ENCODE results near the gene FBXW7. TPM values are rescaled to one million over a fixed set of nuclear protein-coding genes. Genes with fewer than 3 reads are reported as not detected.

Gene FBXW7
- total and polyA plus RNA-seq, 8 donors = 10.1 to 30.1 (median 17.6) TPM

GRCh38 chr4:152459326-152459725, 76.6 kb downstream of the FBXW7 start:
- no peak for FAIRE-seq
- no peak for DNase-seq
- intact Hi-C loops (cut with DNase I) = loop anchor here in 1 of 3 donors (10.0 kb wide), 1 partner anchor 185 kb away; no protein-coding TSS in a partner anchor
- H3K27ac ChIP-seq = no peak overlapping the region
- ATAC-seq = no peak
- H3K36me3 ChIP-seq = no peaks in the 10 kb centered on the region
- H3K9me3 ChIP-seq = no peaks in the 10 kb centered on the region
- no peaks in the 10 kb centered on the region for H3K27me3 ChIP-seq
- TF ChIP-seq CTCF (IDR thresholded peaks at IDR 0.05) = no peak
- WGBS, 2 donors = 82 to 98% methylated on average over 1 of the region's 1 CpG
- no peak overlapping the region for H3K4me3 ChIP-seq
- peaks cover 0 to 9% (median 8%) of the 10 kb centered on the region in 3 donors for H3K4me1 ChIP-seq

GRCh38 chr4:152458801-152459302, 77.0 kb downstream of the FBXW7 start:
- Histone ChIP-seq H3K9me3 (no peaks in the 10 kb centered on the region), H3K4me3 (no peak overlapping the region), H3K36me3 (no peaks in the 10 kb centered on the region), H3K27ac (no peak overlapping the region), H3K4me1 (peaks cover 0 to 4% (median 3%) of the 10 kb centered on the region in 3 donors), H3K27me3 (no peaks in the 10 kb centered on the region)
- intact Hi-C loops (cut with DNase I) = loop anchor here in 1 of 3 donors (10.0 kb wide), 1 partner anchor 186 kb away; no protein-coding TSS in a partner anchor
- ATAC-seq (peak in 1 of 4 donors; percentile 17), DNase-seq (no peak), FAIRE-seq (no peak)
- 91 to 94% methylated on average over 1 of the region's 1 CpG for WGBS, 2 donors
- no peak for TF ChIP-seq CTCF (IDR thresholded peaks at IDR 0.05)

DNA sequence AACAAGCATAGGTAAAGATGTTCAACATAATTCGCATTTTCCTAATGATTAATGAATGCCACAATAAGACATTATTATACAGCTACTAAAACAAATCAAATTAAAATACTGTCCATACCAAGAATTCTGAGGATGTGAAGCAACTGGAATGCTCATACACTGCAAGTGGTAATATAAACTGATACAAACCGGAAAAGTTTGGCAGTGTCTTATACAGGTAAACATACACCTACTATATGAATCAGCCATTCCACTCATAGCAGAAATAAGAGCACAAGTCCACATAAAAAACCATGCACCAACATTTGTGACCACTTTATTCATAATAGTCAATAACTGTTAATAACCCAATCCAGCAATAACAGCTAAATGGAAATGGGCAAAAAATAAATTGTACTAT, 79.3 kb downstream of the FBXW7 start:
- FAIRE-seq (no peak), DNase-seq (no peak), ATAC-seq (no peak)
- WGBS, 2 donors = 71 to 89% methylated on average over 2 of the region's 2 CpGs
- intact Hi-C loops (cut with DNase I) = loop anchor here in 1 of 3 donors (10.0 kb wide), 1 partner anchor 188 kb away; no protein-coding TSS in a partner anchor
- Histone ChIP-seq H3K27ac (no peak overlapping the region), H3K4me3 (no peak overlapping the region), H3K9me3 (no peaks in the 10 kb centered on the region), H3K27me3 (no peaks in the 10 kb centered on the region), H3K4me1 (peaks cover 0 to 3% (median 0%) of the 10 kb centered on the region in 3 donors), H3K36me3 (no peaks in the 10 kb centered on the region)
- TF ChIP-seq CTCF (IDR thresholded peaks at IDR 0.05) = no peak

DNA sequence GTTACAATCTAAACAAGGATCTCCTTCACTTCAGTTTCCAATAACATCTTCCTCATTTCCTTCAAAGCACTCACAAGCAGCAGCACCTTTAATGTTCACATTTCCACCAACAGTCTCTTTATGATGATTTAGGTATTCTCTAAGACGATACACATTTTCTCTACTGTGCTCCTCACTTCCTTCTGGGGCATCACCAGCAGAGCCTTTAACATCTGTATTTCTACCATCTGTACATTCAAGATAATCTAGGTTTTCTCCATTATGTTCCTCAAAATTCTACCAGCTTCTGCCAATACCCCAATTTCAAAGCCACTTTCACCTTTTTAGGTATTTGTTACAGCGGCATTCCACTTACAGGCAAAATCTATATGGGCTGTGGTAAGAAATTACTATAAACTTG, 80.6 kb downstream of the FBXW7 start:
- Histone ChIP-seq H3K4me1 (peaks cover 0 to 3% (median 0%) of the 10 kb centered on the region in 3 donors), H3K27ac (no peak overlapping the region), H3K9me3 (no peaks in the 10 kb centered on the region), H3K4me3 (no peak overlapping the region), H3K27me3 (no peaks in the 10 kb centered on the region), H3K36me3 (no peaks in the 10 kb centered on the region)
- intact Hi-C loops (cut with DNase I) = loop anchor here in 1 of 3 donors (10.0 kb wide), 1 partner anchor 189 kb away; no protein-coding TSS in a partner anchor
- WGBS, 2 donors = 94% methylated on average over 2 of the region's 2 CpGs
- no peak for TF ChIP-seq CTCF (IDR thresholded peaks at IDR 0.05)
- no peak for ATAC-seq
- FAIRE-seq = no peak
- DNase-seq = no peak

- H3K4me1 ChIP-seq = peaks cover 0 to 3% (median 0%) of the 10 kb centered on the region in 3 donors
- no peak overlapping the region for H3K27ac ChIP-seq
- H3K4me3 ChIP-seq = no peak overlapping the region
- TF ChIP-seq CTCF (IDR thresholded peaks at IDR 0.05) = peak; percentile 9 to 49 (median 28)
- peak in 3 of 4 donors; percentile 50 to 69 (median 56) for ATAC-seq
- H3K27me3 ChIP-seq = no peaks in the 10 kb centered on the region
- peak; percentile 95 for FAIRE-seq
- intact Hi-C loops (cut with DNase I) = loop anchor here in 1 of 3 donors (10.0 kb wide), 1 partner anchor 190 kb away; no protein-coding TSS in a partner anchor
- no peaks in the 10 kb centered on the region for H3K9me3 ChIP-seq
- no peaks in the 10 kb centered on the region for H3K36me3 ChIP-seq
- DNase-seq = no peak
These were observed 81.4 kb downstream of the FBXW7 start for GRCh38 chr4:152454398-152455011.

Measured in pancreas (tissue), 10 donors.